SK-N-MC (cell line): Measurements from ENCODE around the gene MYO19.
"Not testable (repeated sequence)": the region's sequence is repeated elsewhere in the genome, so short reads cannot be mapped to it uniquely, and the experiment has no call there.

Source experiments
- DNase-seq: peaks from one replicate; pipeline ENCODE4 v3.0.0-alpha.2; 2011; ENCODE audit warnings: low read depth, low spot score
- H3K27ac ChIP-seq: fragments of 200-600 bp; sonication (generic); 2 replicates; pipeline ENCODE4 v1.5.1; 2016; ENCODE audit warnings: mixed run types
- H3K36me3 ChIP-seq: fragments of 200-600 bp; sonication (generic); 2 replicates; pipeline ENCODE4 v1.6.1; 2017; ENCODE audit warnings: antibody characterized with exemption, low read length, mixed read lengths; ENCODE audit not compliant: insufficient read depth
- H3K4me3 ChIP-seq: fragments of 200-600 bp; sonication (generic); 2 replicates; pipeline ENCODE4 v1.5.1; 2016
- H3K9ac ChIP-seq: fragments of 200-600 bp; sonication (generic); 2 replicates; pipeline ENCODE4 v1.8.0; 2017; ENCODE audit warnings: mixed run types, mixed read lengths; ENCODE audit not compliant: insufficient read length
- H3K9me3 ChIP-seq: fragments of 200-600 bp; sonication (generic); 2 replicates; pipeline ENCODE4 v1.6.1; 2017; ENCODE audit warnings: low read depth, mild to moderate bottlenecking, antibody characterized with exemption, low read length, moderate library complexity, mixed read lengths
- EZH2 ChIP-seq: fragments of 200-600 bp; sonication (generic); IDR thresholded peaks from one replicate; pipeline ENCODE4 v1.6.1; 2017; ENCODE audit warnings: antibody characterized with exemption
- FOXP2 ChIP-seq: optimal IDR thresholded peaks from 2 replicates; pipeline ENCODE3; 2011; ENCODE audit warnings: mild to moderate bottlenecking, moderate library complexity; ENCODE audit not compliant: insufficient read depth; ENCODE audit errors: extremely low read length, control extremely low read depth
- POLR2AphosphoS5 ChIP-seq: IDR thresholded peaks from 2 replicates; pipeline ENCODE4 v1.6.1; 2012; ENCODE audit warnings: mild to moderate bottlenecking, low read depth, low read length, borderline replicate concordance

Gene MYO19

GRCh38 chr17:36468903-36469635, 65.6 kb downstream of the MYO19 start:
- no peak for DNase-seq
- no peak overlapping the region for H3K9ac ChIP-seq

GRCh38 chr17:36464765-36465088, 69.9 kb downstream of the MYO19 start:
- Histone ChIP-seq H3K9ac (no peak overlapping the region), H3K27ac (no peak overlapping the region), H3K9me3 (no peaks in the 10 kb centered on the region), H3K36me3 (no peaks in the 10 kb centered on the region), H3K4me3 (no peak overlapping the region)
- TF ChIP-seq FOXP2 (no peak), EZH2 (no peak)
- DNase-seq: no peak

More at GRCh38 chr17:36468903-36469635, 65.6 kb downstream of the MYO19 start:
- H3K4me3 ChIP-seq: no peak overlapping the region
- H3K36me3 ChIP-seq: no peaks in the 10 kb centered on the region
- TF ChIP-seq FOXP2 (no peak), EZH2 (no peak)
- no peak overlapping the region for H3K27ac ChIP-seq
- no peaks in the 10 kb centered on the region for H3K9me3 ChIP-seq

- no peak for TF ChIP-seq EZH2
- no peak for TF ChIP-seq POLR2AphosphoS5
- TF ChIP-seq FOXP2: no peak
- DNase-seq: no peak
- Histone ChIP-seq H3K36me3 (no peaks in the 10 kb centered on the region), H3K27ac (no peak overlapping the region), H3K4me3 (no peak overlapping the region), H3K9me3 (no peaks in the 10 kb centered on the region), H3K9ac (no peak overlapping the region)
Observed at GRCh38 chr17:36463916-36464764, 70.5 kb downstream of the MYO19 start.

- H3K27ac ChIP-seq: no peak overlapping the region
- no peaks in the 10 kb centered on the region for H3K9me3 ChIP-seq
- H3K9ac ChIP-seq: no peak overlapping the region
- H3K36me3 ChIP-seq: no peaks in the 10 kb centered on the region
- H3K4me3 ChIP-seq: no peak overlapping the region
- TF ChIP-seq POLR2AphosphoS5: no peak
- TF ChIP-seq FOXP2: no peak
- no peak for TF ChIP-seq EZH2
- no peak for DNase-seq
Observed at GRCh38 chr17:36461330-36462110, 73.1 kb downstream of the MYO19 start.

- Histone ChIP-seq H3K9me3 (no peaks in the 10 kb centered on the region), H3K36me3 (no peaks in the 10 kb centered on the region), H3K4me3 (no peak overlapping the region), H3K9ac (no peak overlapping the region), H3K27ac (no peak overlapping the region)
- DNase-seq: no peak
- TF ChIP-seq POLR2AphosphoS5: no peak
- TF ChIP-seq EZH2: no peak
- no peak for TF ChIP-seq FOXP2
Observed at GRCh38 chr17:36460265-36460937, 74.3 kb downstream of the MYO19 start.

GRCh38 chr17:36459601-36460000, 75.1 kb downstream of the MYO19 start:
- Histone ChIP-seq H3K9me3 (no peaks in the 10 kb centered on the region), H3K9ac (no peak overlapping the region), H3K36me3 (no peaks in the 10 kb centered on the region), H3K4me3 (no peak overlapping the region), H3K27ac (no peak overlapping the region)
- TF ChIP-seq POLR2AphosphoS5 (no peak), FOXP2 (no peak)
- DNase-seq: no peak

GRCh38 chr17:36459045-36459444, 75.6 kb downstream of the MYO19 start:
- Histone ChIP-seq H3K4me3 (no peak overlapping the region), H3K9ac (no peak overlapping the region), H3K27ac (no peak overlapping the region), H3K9me3 (no peaks in the 10 kb centered on the region), H3K36me3 (no peaks in the 10 kb centered on the region)
- no peak for DNase-seq
- TF ChIP-seq FOXP2: no peak
- TF ChIP-seq EZH2: no peak
- TF ChIP-seq POLR2AphosphoS5: no peak

- H3K4me3 ChIP-seq, H3K9ac ChIP-seq, H3K9me3 ChIP-seq, H3K27ac ChIP-seq, H3K36me3 ChIP-seq, DNase-seq: not testable (repeated sequence)
Observed at GRCh38 chr17:36457701-36458100, 77.0 kb downstream of the MYO19 start.

GRCh38 chr17:36452888-36453287, 81.8 kb downstream of the MYO19 start:
- H3K9me3 ChIP-seq, H3K27ac ChIP-seq, H3K36me3 ChIP-seq, DNase-seq, H3K4me3 ChIP-seq, H3K9ac ChIP-seq: not testable (repeated sequence)

GRCh38 chr17:36449997-36450396, 84.7 kb downstream of the MYO19 start:
- not testable (repeated sequence) for H3K9me3 ChIP-seq, DNase-seq, H3K36me3 ChIP-seq, H3K9ac ChIP-seq, H3K27ac ChIP-seq, H3K4me3 ChIP-seq
